ENCODE measurements around the gene PSMC4. TPM values are rescaled to one million over a fixed set of nuclear protein-coding genes. Genes with fewer than 3 reads are reported as not detected.

PSMC4 gene
- total and polyA plus RNA-seq, 12 donors = 64.1 to 111 (median 80.4) TPM

DNA sequence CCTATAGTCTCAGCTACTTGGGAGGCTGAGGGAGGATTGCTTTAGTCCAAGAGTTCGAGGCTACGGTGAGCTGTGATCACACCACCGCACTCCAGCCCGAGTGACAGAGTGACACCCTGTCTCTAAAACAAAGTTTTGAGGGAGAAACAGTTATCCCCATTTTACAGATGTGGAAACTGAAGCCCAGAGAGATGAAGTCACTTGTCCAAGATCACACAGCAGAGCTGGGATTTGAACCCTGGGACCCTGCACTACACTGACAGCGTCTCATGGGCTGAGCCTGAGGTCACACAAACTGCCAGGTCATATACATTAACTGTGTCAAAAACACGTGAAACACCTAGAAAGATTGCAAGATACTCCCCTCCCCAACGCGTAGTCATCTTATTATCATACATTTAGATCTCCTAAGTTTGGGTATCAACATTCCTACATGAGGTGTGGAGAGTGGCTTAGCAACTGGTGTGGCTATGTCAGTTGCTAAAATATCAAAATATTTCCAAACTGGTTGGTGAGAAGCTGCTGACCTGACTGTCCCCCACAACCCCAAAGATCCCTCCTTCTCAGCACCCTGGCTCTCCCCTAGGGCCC lies 44.7 kb upstream of the PSMC4 start:
- H3K4me3 ChIP-seq = no peak overlapping the region
- H3K4me1 ChIP-seq = no peaks in the 10 kb centered on the region
- H3K27me3 ChIP-seq = peaks cover 0 to 73% (median 0%) of the 10 kb centered on the region in 7 donors
- no peak for ATAC-seq
- no peak for DNase-seq
- no peak overlapping the region for H3K27ac ChIP-seq
- TF ChIP-seq, protein P1, sequence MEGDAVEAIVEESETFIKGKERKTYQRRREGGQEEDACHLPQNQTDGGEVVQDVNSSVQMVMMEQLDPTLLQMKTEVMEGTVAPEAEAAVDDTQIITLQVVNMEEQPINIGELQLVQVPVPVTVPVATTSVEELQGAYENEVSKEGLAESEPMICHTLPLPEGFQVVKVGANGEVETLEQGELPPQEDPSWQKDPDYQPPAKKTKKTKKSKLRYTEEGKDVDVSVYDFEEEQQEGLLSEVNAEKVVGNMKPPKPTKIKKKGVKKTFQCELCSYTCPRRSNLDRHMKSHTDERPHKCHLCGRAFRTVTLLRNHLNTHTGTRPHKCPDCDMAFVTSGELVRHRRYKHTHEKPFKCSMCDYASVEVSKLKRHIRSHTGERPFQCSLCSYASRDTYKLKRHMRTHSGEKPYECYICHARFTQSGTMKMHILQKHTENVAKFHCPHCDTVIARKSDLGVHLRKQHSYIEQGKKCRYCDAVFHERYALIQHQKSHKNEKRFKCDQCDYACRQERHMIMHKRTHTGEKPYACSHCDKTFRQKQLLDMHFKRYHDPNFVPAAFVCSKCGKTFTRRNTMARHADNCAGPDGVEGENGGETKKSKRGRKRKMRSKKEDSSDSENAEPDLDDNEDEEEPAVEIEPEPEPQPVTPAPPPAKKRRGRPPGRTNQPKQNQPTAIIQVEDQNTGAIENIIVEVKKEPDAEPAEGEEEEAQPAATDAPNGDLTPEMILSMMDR (IDR thresholded peaks at IDR 0.05) = no peak
- intact Hi-C loops (cut with DNase I) = no loop called here
- WGBS, 2 donors = 89 to 91% methylated on average over 8 of the region's 8 CpGs
- peaks cover 0 to 15% (median 0%) of the 10 kb centered on the region in 11 donors for H3K9me3 ChIP-seq
- no peaks in the 10 kb centered on the region for H3K36me3 ChIP-seq

GRCh38 chr19:39927076-39927475 lies 43.9 kb upstream of the PSMC4 start:
- Histone ChIP-seq H3K27me3 (peaks cover 0 to 82% (median 0%) of the 10 kb centered on the region in 7 donors), H3K4me3 (no peak overlapping the region), H3K9me3 (peaks cover 0 to 15% (median 0%) of the 10 kb centered on the region in 11 donors), H3K4me1 (no peaks in the 10 kb centered on the region), H3K27ac (no peak overlapping the region), H3K36me3 (no peaks in the 10 kb centered on the region)
- WGBS, 2 donors = 94% methylated on average over 11 of the region's 11 CpGs
- no peak for DNase-seq
- TF ChIP-seq, protein P1 (IDR thresholded peaks at IDR 0.05) = no peak
- no peak for ATAC-seq
- intact Hi-C loops (cut with DNase I) = no loop called here

GRCh38 chr19:39927524-39928356 lies 43.2 kb upstream of the PSMC4 start:
- Histone ChIP-seq H3K9me3 (peaks cover 0 to 15% (median 0%) of the 10 kb centered on the region in 11 donors), H3K4me1 (no peaks in the 10 kb centered on the region), H3K36me3 (no peaks in the 10 kb centered on the region), H3K27ac (no peak overlapping the region), H3K4me3 (no peak overlapping the region), H3K27me3 (peaks cover 0 to 87% (median 0%) of the 10 kb centered on the region in 7 donors)
- TF ChIP-seq, protein P1 (IDR thresholded peaks at IDR 0.05) = no peak
- ATAC-seq (no peak), DNase-seq (no peak)
- WGBS, 2 donors = 83% methylated on average over 23 of the region's 23 CpGs
- intact Hi-C loops (cut with DNase I) = no loop called here

- H3K27ac ChIP-seq = no peak overlapping the region
- TF ChIP-seq, protein P1 (IDR thresholded peaks at IDR 0.05) = no peak
- DNase-seq (no peak), ATAC-seq (no peak)
- H3K9me3 ChIP-seq = peaks cover 0 to 15% (median 0%) of the 10 kb centered on the region in 11 donors
- H3K4me1 ChIP-seq = no peaks in the 10 kb centered on the region
- H3K4me3 ChIP-seq = no peak overlapping the region
- intact Hi-C loops (cut with DNase I) = no loop called here
- 90% methylated on average over 3 of the region's 3 CpGs for WGBS, 2 donors
- H3K36me3 ChIP-seq = no peaks in the 10 kb centered on the region
- peaks cover 0 to 91% (median 0%) of the 10 kb centered on the region in 7 donors for H3K27me3 ChIP-seq
Measured at GRCh38 chr19:39928357-39928725, 42.6 kb upstream of the PSMC4 start.

All from heart right ventricle (tissue), 16 donors.